Activated naive CD4-positive, alpha-beta T cell treated with anti-CD3 and anti-CD28 coated beads, Interleukin-2, amount 50 U/mL, for 24 hours (primary cell): ENCODE results near the gene MEDAG.

Experiments
- H3K27ac Mint-ChIP-seq: one replicate; pipeline ENCODE4 v1.8.0; 2021; ENCODE audit warnings: mild to moderate bottlenecking, mixed read lengths
- H3K27me3 Mint-ChIP-seq: one replicate; pipeline ENCODE4 v1.8.0; 2021; ENCODE audit warnings: mixed read lengths
- H3K36me3 Mint-ChIP-seq: one replicate; pipeline ENCODE4 v1.8.0; 2021; ENCODE audit warnings: mixed read lengths
- H3K4me1 Mint-ChIP-seq: one replicate; pipeline ENCODE4 v1.8.0; 2021; ENCODE audit warnings: mixed read lengths
- H3K4me3 Mint-ChIP-seq: one replicate; pipeline ENCODE4 v1.8.0; 2021; ENCODE audit warnings: mild to moderate bottlenecking, mixed read lengths
- H3K9me3 Mint-ChIP-seq: one replicate; pipeline ENCODE4 v1.8.0; 2021; ENCODE audit warnings: mixed read lengths

The MEDAG gene

DNA sequence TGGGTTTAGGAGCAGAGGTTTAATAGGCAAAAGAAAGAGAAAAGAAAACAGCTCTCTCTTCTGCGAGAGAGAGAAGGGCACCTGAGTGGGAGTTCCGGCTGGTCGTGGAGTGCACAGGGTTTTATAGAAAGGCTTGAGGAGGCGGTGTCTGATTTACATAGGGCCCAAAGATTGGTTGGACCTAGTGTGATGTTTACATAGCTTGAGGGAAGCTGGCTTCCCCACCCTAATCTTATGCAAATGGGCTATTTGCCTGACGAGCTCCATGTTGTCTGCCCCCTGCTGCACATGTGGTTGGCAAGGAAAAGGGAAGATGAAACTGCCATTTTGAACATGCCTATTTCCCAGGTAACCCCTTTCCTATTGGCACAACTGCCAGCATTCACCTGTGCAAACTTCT is 21.5 kb upstream of the MEDAG start:
- peaks cover 2% of the 10 kb centered on the region for H3K9me3 Mint-ChIP-seq
- H3K27ac Mint-ChIP-seq, result no peak overlapping the region
- H3K36me3 Mint-ChIP-seq, result peaks cover 3% of the 10 kb centered on the region
- H3K4me3 Mint-ChIP-seq, result no peak overlapping the region
- H3K27me3 Mint-ChIP-seq, result peaks cover 6% of the 10 kb centered on the region
- peaks cover 7% of the 10 kb centered on the region for H3K4me1 Mint-ChIP-seq

DNA sequence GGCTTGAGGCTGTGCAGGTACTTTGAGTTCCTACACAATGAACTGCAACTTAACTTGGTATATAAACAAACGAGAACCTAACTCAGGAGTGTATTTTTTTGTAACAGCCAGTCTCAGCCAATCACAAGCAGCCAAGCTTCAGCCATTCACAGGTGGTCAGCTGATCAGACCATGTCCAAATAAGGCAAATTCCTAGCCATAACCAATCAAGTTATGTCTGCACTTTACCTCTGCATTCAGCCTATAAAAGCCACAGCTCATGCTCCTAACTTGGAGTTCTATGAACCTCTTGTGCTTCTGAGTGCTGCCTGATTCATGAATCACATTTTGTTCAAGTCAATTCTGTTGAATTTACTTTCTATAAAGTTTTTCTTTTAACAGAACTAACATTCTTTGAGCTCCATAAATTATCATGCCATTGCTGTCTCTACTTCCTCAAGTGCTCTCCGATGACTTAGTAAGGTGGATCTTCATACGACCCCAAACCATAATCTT is 16.8 kb upstream of the MEDAG start:
- peaks cover 10% of the 10 kb centered on the region for H3K27me3 Mint-ChIP-seq
- H3K27ac Mint-ChIP-seq, result no peak overlapping the region
- peaks cover 2% of the 10 kb centered on the region for H3K36me3 Mint-ChIP-seq
- peaks cover 7% of the 10 kb centered on the region for H3K4me1 Mint-ChIP-seq
- H3K9me3 Mint-ChIP-seq, result peaks cover 5% of the 10 kb centered on the region
- H3K4me3 Mint-ChIP-seq, result no peak overlapping the region

DNA sequence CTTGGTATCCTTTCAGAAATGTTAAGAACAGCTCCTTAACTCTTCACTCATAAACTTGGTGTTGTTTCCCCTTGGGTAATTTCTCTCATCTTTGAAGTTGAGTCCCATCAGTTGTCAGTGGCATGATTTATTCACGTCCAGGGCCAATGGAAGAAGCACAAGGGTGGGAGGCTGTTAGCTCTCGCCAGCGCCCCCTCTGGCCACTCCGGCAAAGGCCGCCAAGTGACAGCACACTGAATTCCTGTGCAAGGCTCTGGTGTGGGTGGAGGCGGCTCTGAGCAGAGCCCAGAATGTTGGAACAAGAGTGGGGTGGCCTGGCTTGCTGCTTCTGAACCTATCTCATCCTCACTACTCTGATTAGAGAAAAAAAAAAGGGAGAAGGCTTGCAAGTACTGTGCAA is 13.1 kb upstream of the MEDAG start:
- Mint-ChIP-seq H3K9me3 (peaks cover 5% of the 10 kb centered on the region), H3K4me1 (no peaks in the 10 kb centered on the region), H3K27me3 (peaks cover 12% of the 10 kb centered on the region), H3K36me3 (peaks cover 2% of the 10 kb centered on the region), H3K27ac (no peak overlapping the region), H3K4me3 (no peak overlapping the region)

DNA sequence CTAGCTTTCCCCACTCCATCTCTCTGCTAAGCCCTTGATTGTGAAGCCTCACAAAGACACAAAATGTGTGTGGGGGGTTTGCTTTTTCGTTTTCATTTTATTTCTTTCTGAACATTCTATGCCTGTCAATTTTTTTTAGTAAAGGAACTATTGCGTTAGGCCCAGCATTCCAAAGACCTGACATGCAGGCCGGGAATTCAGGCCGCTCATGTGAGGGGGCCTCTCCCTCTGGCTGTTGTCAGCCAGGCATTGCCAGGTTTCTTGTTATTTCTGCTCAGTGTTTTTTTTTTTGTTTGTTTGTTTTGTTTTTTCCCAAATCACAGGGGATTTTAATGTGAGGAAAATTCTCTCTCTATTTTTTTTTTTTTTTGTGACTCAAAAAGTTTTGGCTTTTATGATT is 10.3 kb upstream of the MEDAG start:
- no peaks in the 10 kb centered on the region for H3K9me3 Mint-ChIP-seq
- H3K27ac Mint-ChIP-seq, result no peak overlapping the region
- H3K27me3 Mint-ChIP-seq, result peaks cover 12% of the 10 kb centered on the region

DNA sequence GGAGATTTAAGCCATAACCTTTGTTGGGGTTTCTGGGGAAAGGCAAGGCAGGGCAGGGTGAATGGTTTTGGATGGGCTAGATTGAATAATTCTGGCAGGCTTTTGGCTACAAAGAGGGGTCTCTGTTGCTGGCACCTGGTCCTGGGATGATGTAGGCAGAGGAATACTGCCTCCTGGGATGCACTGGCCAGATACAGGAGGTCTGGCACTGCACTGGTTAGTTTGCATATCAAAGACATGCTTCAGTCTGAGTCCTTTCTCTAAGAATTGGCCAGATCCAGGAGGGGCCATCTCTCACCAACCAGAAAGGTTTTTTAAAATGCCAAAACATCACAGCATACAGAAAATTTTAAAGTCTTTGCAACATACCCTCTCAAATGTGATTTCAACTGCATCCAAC is 8.0 kb upstream of the MEDAG start:
- peaks cover 8% of the 10 kb centered on the region for H3K4me1 Mint-ChIP-seq
- H3K36me3 Mint-ChIP-seq, result no peaks in the 10 kb centered on the region
- H3K4me3 Mint-ChIP-seq, result no peak overlapping the region
- H3K27ac Mint-ChIP-seq, result no peak overlapping the region
- no peaks in the 10 kb centered on the region for H3K9me3 Mint-ChIP-seq
- H3K27me3 Mint-ChIP-seq, result peaks cover 9% of the 10 kb centered on the region

More for the DNA sequence above, 10.3 kb upstream of the MEDAG start:
- H3K4me3 Mint-ChIP-seq, result no peak overlapping the region
- peaks cover 8% of the 10 kb centered on the region for H3K4me1 Mint-ChIP-seq
- H3K36me3 Mint-ChIP-seq, result no peaks in the 10 kb centered on the region

DNA sequence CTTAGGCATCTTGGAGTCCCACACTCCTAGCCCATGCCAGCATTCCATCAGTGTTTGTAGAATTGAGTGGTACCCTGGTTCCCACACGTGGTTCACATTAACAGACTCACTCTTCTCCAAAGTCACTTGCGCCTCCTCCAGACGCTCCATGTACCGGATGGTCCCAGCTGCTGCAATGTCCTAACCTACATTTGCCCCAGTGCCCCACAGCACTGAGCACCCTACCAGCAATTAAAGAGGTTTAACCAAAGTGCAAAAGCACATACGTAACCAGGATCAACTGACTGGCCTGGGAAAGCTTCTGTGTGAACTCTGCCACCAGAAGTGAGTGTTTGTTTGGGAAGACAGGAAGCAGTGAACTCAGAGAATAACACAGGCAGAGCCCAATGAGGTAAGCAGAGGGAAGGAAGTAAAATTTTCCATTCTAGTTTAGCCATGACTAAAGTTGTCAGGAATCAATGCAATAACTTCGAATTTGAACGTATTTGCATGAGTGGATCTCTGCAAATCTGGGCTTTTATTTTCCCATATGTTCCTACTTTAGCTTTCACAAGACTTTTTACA is 7.3 kb upstream of the MEDAG start:
- Mint-ChIP-seq H3K27me3 (peaks cover 9% of the 10 kb centered on the region), H3K9me3 (no peaks in the 10 kb centered on the region), H3K4me1 (peaks cover 8% of the 10 kb centered on the region), H3K27ac (no peak overlapping the region), H3K4me3 (no peak overlapping the region), H3K36me3 (no peaks in the 10 kb centered on the region)

DNA sequence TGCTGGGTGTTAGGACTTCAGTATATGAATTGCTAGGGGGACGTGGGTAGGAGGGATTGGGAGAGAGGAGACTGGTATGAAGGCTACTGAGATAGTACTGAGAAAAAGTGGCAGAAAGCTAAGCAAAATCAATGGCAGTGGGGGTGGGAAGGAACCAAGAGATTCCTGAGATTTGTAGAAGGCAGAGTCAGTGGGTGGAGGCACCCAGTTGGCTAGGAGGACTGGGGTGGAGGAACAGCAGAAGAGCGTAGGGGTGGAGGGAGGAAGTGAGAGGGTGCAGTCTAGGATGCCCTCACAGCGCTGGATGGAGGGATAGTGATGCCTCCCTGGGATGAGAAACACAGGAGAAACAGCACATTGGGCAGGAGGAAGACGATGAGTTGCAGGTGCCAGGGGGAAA is 5.6 kb upstream of the MEDAG start:
- H3K9me3 Mint-ChIP-seq, result no peaks in the 10 kb centered on the region
- peaks cover 17% of the 10 kb centered on the region for H3K27me3 Mint-ChIP-seq
- no peak overlapping the region for H3K4me3 Mint-ChIP-seq
- H3K27ac Mint-ChIP-seq, result no peak overlapping the region
- peaks cover 12% of the 10 kb centered on the region for H3K4me1 Mint-ChIP-seq
- no peaks in the 10 kb centered on the region for H3K36me3 Mint-ChIP-seq

DNA sequence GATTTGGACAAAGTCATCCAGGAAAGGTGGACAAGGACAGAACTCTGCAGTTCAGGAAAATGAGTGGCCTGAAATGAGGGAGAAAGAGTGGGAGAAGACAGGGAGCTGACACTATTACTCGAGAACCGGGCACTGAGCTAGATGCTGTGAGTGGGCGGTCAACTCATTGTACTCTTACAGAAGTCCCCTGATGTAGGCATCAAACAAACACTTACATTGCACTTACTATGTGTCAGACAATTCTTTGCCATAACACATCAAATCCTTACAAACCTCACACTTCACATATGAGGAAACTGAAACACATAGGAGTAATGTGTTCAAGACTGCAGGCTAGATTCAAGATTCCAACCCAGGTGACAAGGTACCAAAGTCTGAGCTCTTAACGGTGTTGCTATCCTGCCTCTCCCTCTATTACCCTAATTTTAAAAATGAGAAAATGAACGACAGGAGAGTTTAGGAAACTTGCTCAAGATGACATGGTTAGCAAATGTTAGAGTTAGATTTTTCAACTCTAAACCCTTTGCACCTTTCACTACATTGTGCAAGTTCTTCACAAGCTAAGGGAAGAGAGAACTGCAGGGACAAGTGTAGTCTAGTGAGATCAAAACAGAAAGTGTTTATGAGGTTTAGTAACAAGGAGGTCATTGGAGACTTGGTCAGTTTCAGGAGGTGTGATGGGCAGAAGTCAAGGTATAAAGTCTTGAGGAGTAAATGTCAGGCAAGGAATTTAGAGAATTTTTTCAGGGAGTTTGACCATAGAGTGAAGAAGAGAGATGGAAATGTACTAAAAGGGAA is 4.9 kb upstream of the MEDAG start:
- Mint-ChIP-seq H3K4me1 (peaks cover 15% of the 10 kb centered on the region), H3K36me3 (no peaks in the 10 kb centered on the region), H3K4me3 (no peak overlapping the region), H3K27me3 (peaks cover 20% of the 10 kb centered on the region), H3K27ac (no peak overlapping the region), H3K9me3 (no peaks in the 10 kb centered on the region)

DNA sequence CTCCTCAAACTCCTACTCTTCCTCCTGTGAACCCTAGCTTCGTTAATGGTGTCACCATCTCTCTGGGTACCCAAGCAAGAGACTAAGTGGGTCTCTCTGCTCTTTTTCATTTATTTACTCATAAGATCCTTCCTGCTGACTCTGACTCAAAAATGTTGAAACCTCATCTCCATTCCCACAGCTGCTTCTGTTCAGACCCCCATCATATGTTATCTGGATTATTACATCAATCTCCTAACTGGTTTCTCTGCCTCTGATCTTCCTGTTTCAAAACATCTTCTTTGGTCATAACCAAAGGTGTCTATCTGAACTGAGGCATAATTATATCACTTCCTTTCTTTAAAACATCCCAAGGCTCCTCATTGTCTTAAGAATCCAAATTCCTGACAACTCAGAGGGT is 2.0 kb upstream of the MEDAG start:
- Mint-ChIP-seq H3K9me3 (no peaks in the 10 kb centered on the region), H3K27ac (no peak overlapping the region), H3K4me1 (peaks cover 16% of the 10 kb centered on the region), H3K27me3 (peaks cover 33% of the 10 kb centered on the region), H3K36me3 (no peaks in the 10 kb centered on the region), H3K4me3 (no peak overlapping the region)

DNA sequence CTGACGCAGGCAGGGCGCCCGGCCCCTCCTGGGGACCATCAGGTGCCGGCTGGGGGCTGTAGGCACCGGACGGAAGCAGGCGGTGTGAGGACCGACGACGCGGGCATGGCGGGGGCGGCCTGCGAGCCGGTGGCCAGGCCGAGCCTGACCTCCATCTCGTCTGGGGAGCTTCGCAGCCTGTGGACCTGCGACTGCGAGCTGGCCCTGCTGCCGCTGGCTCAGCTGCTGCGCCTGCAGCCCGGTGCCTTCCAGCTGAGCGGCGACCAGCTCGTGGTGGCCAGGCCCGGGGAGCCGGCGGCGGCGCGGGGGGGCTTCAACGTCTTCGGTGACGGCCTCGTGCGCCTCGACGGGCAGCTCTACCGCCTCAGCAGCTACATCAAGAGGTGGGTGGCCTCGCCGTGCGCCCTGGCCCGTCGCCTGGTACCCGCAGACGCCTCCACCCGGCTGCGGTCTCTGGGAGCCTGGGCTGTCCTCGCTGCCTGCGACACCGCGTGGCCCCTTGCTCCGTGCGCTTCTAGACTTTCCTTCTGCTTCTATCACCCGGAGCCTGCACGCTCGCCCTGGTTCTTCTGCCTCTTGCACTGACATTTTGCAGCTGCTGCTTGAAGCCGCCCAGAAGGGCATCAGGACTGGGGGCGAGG is 460 bp downstream of the MEDAG start:
- Mint-ChIP-seq H3K36me3 (no peaks in the 10 kb centered on the region), H3K4me3 (no peak overlapping the region), H3K4me1 (peaks cover 12% of the 10 kb centered on the region), H3K27ac (no peak overlapping the region), H3K9me3 (no peaks in the 10 kb centered on the region), H3K27me3 (peaks cover 32% of the 10 kb centered on the region)

DNA sequence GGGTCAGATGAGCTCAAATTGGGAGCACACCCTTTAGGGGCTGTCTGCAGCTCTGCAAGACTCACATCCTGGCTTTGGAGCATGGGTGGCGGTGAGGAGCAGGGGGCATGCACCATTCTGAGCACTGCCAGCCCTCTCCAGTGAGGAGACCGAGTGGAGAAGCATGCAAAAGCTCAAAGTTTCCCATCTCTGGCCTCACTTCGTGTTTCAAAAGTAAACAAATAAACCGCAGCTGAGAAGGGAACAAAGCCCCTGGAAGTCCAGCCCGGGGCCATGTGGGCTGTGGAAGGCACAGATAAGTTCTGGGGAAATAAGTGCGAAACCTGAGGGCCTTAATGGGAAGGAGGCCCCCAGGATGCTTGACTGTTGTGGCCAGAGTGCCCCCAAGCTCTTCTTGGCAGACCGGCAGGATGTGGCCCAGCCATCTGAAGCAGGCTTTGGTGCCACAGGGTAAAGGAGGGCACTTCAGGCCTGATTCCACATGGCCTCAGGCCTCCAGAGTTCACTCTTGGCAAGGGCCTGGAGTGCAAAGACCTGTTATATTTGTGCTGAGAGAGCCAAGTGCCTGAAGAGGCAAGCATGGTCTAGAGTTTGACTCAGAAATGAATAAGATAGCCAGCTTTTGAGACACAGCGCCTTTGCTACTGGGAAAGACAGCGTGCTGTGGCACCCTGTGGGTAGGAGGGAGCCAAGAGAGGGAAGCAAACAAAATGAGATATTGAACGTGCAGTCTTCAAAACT is 1.2 kb downstream of the MEDAG start:
- peaks cover 12% of the 10 kb centered on the region for H3K4me1 Mint-ChIP-seq
- no peaks in the 10 kb centered on the region for H3K36me3 Mint-ChIP-seq
- no peak overlapping the region for H3K27ac Mint-ChIP-seq
- H3K4me3 Mint-ChIP-seq, result no peak overlapping the region
- peaks cover 32% of the 10 kb centered on the region for H3K27me3 Mint-ChIP-seq
- H3K9me3 Mint-ChIP-seq, result no peaks in the 10 kb centered on the region

DNA sequence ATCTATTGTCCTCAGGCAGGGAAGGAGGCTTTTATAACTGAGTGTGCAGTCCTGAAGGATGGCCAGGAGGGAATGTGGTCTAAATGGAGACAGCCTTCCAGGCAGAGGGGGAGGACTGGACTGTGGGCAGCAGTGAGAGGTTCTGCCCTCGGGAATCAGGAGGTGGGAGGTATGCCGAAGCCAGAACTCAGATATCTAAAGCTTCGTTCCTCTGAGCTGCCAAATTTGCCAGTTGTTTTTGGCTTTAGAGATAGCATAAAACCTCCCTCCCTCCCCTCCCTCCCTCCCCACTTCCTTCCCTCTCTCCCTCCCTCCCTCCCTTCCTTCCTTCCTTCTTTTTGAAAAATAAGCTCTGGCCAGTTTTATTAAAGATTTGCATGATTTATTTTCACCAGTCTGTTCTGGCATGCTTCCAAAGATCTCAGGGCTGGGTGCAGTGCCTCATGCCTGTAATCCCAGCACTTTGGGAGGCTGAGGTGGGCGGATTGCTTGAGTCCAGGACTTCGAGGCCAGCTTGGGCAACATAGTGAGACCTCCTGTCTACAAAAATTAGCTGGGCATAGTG is 2.4 kb downstream of the MEDAG start:
- Mint-ChIP-seq H3K36me3 (no peaks in the 10 kb centered on the region), H3K9me3 (no peaks in the 10 kb centered on the region), H3K4me1 (peaks cover 12% of the 10 kb centered on the region), H3K4me3 (no peak overlapping the region), H3K27ac (no peak overlapping the region), H3K27me3 (peaks cover 29% of the 10 kb centered on the region)

DNA sequence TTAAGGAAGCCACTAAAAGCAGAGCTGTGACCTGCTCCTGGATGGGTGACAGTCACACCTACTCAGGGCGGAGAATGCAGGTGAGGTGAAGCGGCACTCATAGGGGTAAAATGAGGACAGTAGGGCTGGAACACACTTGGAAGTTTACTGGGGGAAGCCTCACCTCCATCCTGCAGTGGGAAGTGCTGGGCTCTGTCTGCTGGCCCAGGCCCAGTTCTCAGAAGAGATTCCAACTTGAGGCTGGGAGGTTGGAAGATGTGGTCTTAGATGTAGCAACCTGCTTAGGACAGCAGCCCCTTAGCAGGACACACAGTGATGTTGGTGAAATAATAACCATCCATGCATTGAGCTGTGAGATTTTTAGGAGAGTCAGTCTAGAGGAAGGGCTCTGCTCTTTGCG is 4.6 kb downstream of the MEDAG start:
- H3K27ac Mint-ChIP-seq, result no peak overlapping the region

DNA sequence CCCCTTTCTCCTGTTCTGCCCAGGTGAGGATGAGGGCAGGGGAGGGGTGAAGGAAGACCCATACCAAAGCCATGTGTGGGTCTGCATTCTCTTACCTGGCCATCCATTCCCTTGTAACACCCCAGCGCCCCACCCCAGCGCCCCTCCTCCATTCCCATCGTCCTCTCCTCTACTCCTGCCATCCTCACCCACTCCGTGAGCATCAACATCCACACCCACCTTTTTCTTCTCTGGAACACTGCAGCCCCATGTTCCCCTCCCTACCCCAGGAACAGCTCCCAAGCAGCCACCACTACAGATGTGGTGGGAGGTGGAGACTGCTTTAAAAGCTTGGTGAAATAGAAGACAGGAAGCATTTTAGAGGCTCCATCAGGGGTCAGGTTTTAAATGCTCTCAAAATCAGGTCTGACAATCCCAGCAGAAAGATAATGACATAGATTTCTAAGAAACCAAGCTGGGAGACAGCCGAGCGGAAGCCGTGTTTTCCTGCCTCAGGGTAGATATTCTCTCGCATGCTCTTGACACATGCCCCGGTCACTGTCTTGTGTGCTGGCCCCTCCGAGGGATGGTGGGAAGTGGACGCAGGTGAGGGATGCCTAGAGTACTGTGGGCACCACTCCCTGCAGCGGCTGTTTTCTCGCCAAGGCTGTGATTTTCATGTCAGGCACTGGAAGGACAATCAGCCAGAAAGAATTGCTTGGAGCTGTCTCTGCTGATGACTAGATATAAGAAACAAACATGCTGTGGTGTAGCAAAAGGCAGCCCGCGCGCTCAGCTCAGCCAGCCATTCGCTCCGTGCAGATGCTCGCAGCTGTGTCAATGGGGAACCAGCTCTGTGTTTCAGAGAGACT is 9.8 kb downstream of the MEDAG start:
- Mint-ChIP-seq H3K27ac (no peak overlapping the region), H3K4me1 (no peaks in the 10 kb centered on the region), H3K9me3 (no peaks in the 10 kb centered on the region), H3K36me3 (no peaks in the 10 kb centered on the region), H3K4me3 (no peak overlapping the region), H3K27me3 (peaks cover 15% of the 10 kb centered on the region)

More for the DNA sequence above, 4.6 kb downstream of the MEDAG start:
- H3K4me3 Mint-ChIP-seq, result no peak overlapping the region
- H3K4me1 Mint-ChIP-seq, result peaks cover 6% of the 10 kb centered on the region
- H3K36me3 Mint-ChIP-seq, result no peaks in the 10 kb centered on the region
- peaks cover 19% of the 10 kb centered on the region for H3K27me3 Mint-ChIP-seq
- H3K9me3 Mint-ChIP-seq, result no peaks in the 10 kb centered on the region

DNA sequence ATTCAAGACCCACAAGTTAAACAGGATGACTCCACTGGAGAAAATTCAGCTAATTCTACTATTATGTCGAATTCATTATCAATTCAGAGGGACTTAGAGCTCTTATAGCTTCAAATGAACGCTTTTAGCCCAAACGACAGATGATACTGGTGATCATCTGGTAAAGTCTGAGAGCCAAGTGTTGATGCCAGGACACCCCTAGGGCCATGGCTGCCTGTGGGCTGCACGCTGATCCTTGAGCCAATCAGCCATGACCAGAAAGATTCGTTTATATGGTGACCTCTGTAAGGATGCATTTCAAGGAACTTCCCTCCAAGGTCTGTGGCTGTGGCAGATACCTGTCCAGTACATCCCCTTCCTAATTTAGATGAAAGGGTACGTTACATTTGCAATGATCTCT is 10.9 kb downstream of the MEDAG start:
- H3K9me3 Mint-ChIP-seq, result no peaks in the 10 kb centered on the region
- no peak overlapping the region for H3K4me3 Mint-ChIP-seq

More for the DNA sequence above, 10.9 kb downstream of the MEDAG start:
- Mint-ChIP-seq H3K4me1 (no peaks in the 10 kb centered on the region), H3K27me3 (peaks cover 16% of the 10 kb centered on the region), H3K36me3 (no peaks in the 10 kb centered on the region), H3K27ac (no peak overlapping the region)
